Measurements from ENCODE around the gene MRPL55. TPM values are rescaled to one million over a fixed set of nuclear protein-coding genes. Genes with fewer than 3 reads are reported as not detected.
A peak's percentile ranks its signal among the peaks of the same experiment; 100 is the strongest.

MRPL55 gene
- total and polyA plus RNA-seq, 2 of the 4 experiments (the other 2 are of a cell fraction), result 48.9 to 95.4 TPM

DNA sequence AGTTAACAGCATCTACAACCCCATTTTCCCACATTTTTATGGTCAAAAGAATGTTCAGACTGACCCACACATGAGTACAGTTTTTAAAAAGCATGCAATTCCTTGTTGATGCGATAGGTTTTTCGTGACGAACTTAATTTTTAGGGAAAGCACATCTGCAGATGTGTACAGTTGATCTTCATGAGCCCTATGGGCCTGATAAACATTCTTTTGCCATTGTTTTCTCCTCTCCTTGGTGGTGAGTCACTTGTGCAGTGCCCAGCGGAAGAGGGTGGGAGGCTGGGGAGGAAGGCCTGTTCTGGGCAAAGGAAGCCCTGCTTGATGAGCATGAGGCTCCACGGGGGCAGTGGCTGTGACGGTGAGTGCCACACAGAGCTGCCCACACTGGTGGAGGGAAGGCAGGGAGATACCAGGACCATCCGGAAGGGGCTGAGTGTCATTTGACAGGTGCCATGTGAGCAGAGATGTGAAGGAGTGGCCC lies 21.3 kb downstream of the MRPL55 start:
- in situ Hi-C loops (cut with MboI; ENCODE audit: low sequenced_read_pairs) (loop anchor here (10.0 kb wide), 1 partner anchor 323 kb away; no protein-coding TSS in a partner anchor), intact Hi-C loops (cut with micrococcal nuclease) (loop anchor here (10.0 kb wide), 1 partner anchor 603 kb away; no protein-coding TSS in a partner anchor), dilution Hi-C loops (cut with HindIII; ENCODE audit: low sequenced_read_pairs, unreplicated experiment) (no loop called here)
- Histone ChIP-seq H3K4me2 (ENCODE audit: low read depth, low read length) (peak overlapping the region; percentile 60), H2BK120ac (ENCODE audit: low read depth, low read length) (no peak overlapping the region), H3K9me1 (ENCODE audit: insufficient read depth, low read length) (peaks cover 48% of the 10 kb centered on the region), H2BK15ac (ENCODE audit: low read depth, low read length) (no peak overlapping the region), H3K14ac (replicated peaks; ENCODE audit: low read depth, low read length) (no peak overlapping the region), H4K20me1 (ENCODE audit: insufficient read depth, low read length) (peaks cover 97% of the 10 kb centered on the region), H3K27ac (ENCODE audit: insufficient read depth, low read length) (peak overlapping the region; percentile 41; the same call in 1 of the 2 replicates), H2AK5ac (ENCODE audit: low read depth, low read length) (no peak overlapping the region), H2AFZ (replicated peaks; ENCODE audit: low read length, poor library complexity) (no peak overlapping the region), H3K9ac (ENCODE audit: low read depth, low read length) (no peak overlapping the region), H2AK9ac (replicated peaks; ENCODE audit: low read depth, low read length, poor library complexity) (peak overlapping the region; percentile 23), H4K5ac (ENCODE audit: low read depth, low read length) (no peak overlapping the region), H3K4me1 (ENCODE audit: control insufficient read depth, insufficient read depth, low read length) (peaks cover 39% of the 10 kb centered on the region), H3K4ac (ENCODE audit: low read depth, low read length) (no peak overlapping the region), H3K18ac (ENCODE audit: low read depth, low read length) (no peak overlapping the region), H3K27me3 (ENCODE audit: control insufficient read depth, insufficient read depth, low read length) (no peaks in the 10 kb centered on the region), H3K56ac (ENCODE audit: extremely low read depth, insufficient read depth, low read length) (no peak overlapping the region), H3K4me3 (ENCODE audit: insufficient read depth, low read depth, low read length) (no peak overlapping the region), H3K23ac (ENCODE audit: low read depth, low read length) (0 out of 2 replicates have a peak overlapping the region, but pooled peaks have one; percentile 21), H3K79me1 (ENCODE audit: low read depth in 1 of 2, low read length in 2 of 2) (peaks cover 0 to 45% of the 10 kb centered on the region in 2 experiments; a peak in 1 of 4 replicates), H3K36me3 (ENCODE audit: control insufficient read depth, insufficient read depth, low read length) (peaks cover 19% of the 10 kb centered on the region), H4K91ac (ENCODE audit: insufficient read depth, low read depth, low read length) (no peak overlapping the region), H2BK5ac (ENCODE audit: low read depth, low read length, poor library complexity, severe bottlenecking) (peak overlapping the region; percentile 71), H2BK20ac (ENCODE audit: low read depth, low read length) (no peak overlapping the region), H4K8ac (ENCODE audit: low read depth in 2 of 2, low read length in 2 of 2) (no peak overlapping the region), H3K9me3 (ENCODE audit: control insufficient read depth, insufficient read depth, low read length) (no peaks in the 10 kb centered on the region)
- POLR2A ChIA-PET (ENCODE audit: unreplicated experiment), result no interaction called here
- TF ChIP-seq MXI1 (IDR thresholded peaks at IDR 0.05; ENCODE audit: borderline replicate concordance, low read depth, low read length) (0 out of 2 replicates have a peak, but pooled peaks have one; percentile 14), USF2 (IDR thresholded peaks at IDR 0.05; ENCODE audit: low read depth, low read length) (no peak), FOS (IDR thresholded peaks at IDR 0.05; ENCODE audit: low read depth, low read length) (peak; percentile 50; the same call in 1 of the 2 replicates), CEBPB (IDR thresholded peaks at IDR 0.05; ENCODE audit: low read depth, low read length) (no peak), ELK1 (IDR thresholded peaks at IDR 0.05; ENCODE audit: borderline replicate concordance, low read depth, low read length) (no peak; the same call in 1 of the 2 replicates), MAZ (IDR thresholded peaks at IDR 0.05; ENCODE audit: borderline replicate concordance, low read depth, low read length) (peak; percentile 36; the same call in 1 of the 2 replicates)
- WGBS, 2 experiments (ENCODE audit: extremely low coverage in 2 of 2, insufficient read length in 1 of 2), result 87% methylated on average over 2 of the region's 7 CpGs; no CpG with 5 or more reads in 1 of the 2 experiments
- peak; percentile 28 for ATAC-seq (ENCODE audit: low read depth)
- CTCF ChIA-PET, result no interaction called here
- no TSS peak for BruUV-seq (replicated peaks)
- peak; percentile 65 for DNase-seq
